ENCODE data around the gene CNTN1. TPM values are rescaled to one million over a fixed set of nuclear protein-coding genes. Genes with fewer than 3 reads are reported as not detected.

Gene CNTN1
- total and polyA plus RNA-seq, 2 of the 8 experiments (the other 6 are each of a cell fraction or from before 2014, with no cell fraction given): 7.2 to 21.8 TPM

GRCh38 chr12:41103614-41104013 lies 411.4 kb downstream of the CNTN1 start:
- Histone ChIP-seq H3K23me2 (ENCODE audit: low read depth, low read length) (no peaks in the 10 kb centered on the region; the same call in 1 of the 2 replicates), H3K9ac (replicated peaks in 1 of 4; ENCODE audit: extremely low read depth in 1 of 4, low read depth in 3 of 4, low read length in 3 of 4) (no peak overlapping the region), H3K27me3 (replicated peaks in 1 of 4; ENCODE audit: control insufficient read depth in 3 of 4, extremely low read depth in 1 of 4, insufficient read depth in 3 of 4, low read length in 3 of 4) (no peaks in the 10 kb centered on the region), H3K14ac (ENCODE audit: insufficient read length) (no peak overlapping the region), H2AFZ (ENCODE audit: low read length) (no peak overlapping the region), H3K36me3 (ENCODE audit: control insufficient read depth in 2 of 4, insufficient read depth in 4 of 4, low read length in 3 of 4) (no peaks in the 10 kb centered on the region), H2AK5ac (ENCODE audit: low read depth, low read length) (no peak overlapping the region), H4K20me1 (replicated peaks in 1 of 2; ENCODE audit: control insufficient read depth in 1 of 2, insufficient read depth in 2 of 2, low read length in 2 of 2) (no peaks in the 10 kb centered on the region), H2BK5ac (ENCODE audit: low read depth, low read length) (no peak overlapping the region), H2BK12ac (ENCODE audit: low read depth, low read length) (no peak overlapping the region), H3K79me1 (ENCODE audit: low read depth, low read length) (no peaks in the 10 kb centered on the region), H3K9me3 (ENCODE audit: insufficient read depth in 2 of 2, low read depth in 1 of 2, low read length in 1 of 2) (no peaks in the 10 kb centered on the region), H4K8ac (ENCODE audit: extremely low read depth, insufficient read depth, low read length) (no peak overlapping the region), H2BK120ac (replicated peaks; ENCODE audit: low read depth, low read length) (no peak overlapping the region), H2BK20ac (ENCODE audit: low read length) (no peak overlapping the region), H4K91ac (replicated peaks; ENCODE audit: insufficient read length, low read length) (no peak overlapping the region), H2BK15ac (ENCODE audit: low read length) (no peak overlapping the region), H3K27ac (ENCODE audit: low read depth, low read length) (no peak overlapping the region), H3K79me2 (ENCODE audit: control insufficient read depth in 1 of 2, insufficient read depth in 2 of 2, low read length in 2 of 2) (no peaks in the 10 kb centered on the region), H3K4me2 (ENCODE audit: insufficient read depth in 1 of 2, low read depth in 2 of 2, low read length in 2 of 2) (no peak overlapping the region), H3K23ac (ENCODE audit: insufficient read length) (no peak overlapping the region), H3K4ac (replicated peaks; ENCODE audit: insufficient read length, low read depth, low read length) (no peak overlapping the region), H3K18ac (ENCODE audit: extremely low read depth, low read length) (no peak overlapping the region), H3K56ac (replicated peaks; ENCODE audit: insufficient read length, low read depth, low read length) (no peak overlapping the region), H3K4me1 (replicated peaks in 1 of 4; ENCODE audit: control insufficient read depth in 3 of 4, insufficient read depth in 4 of 4, low read length in 3 of 4) (no peaks in the 10 kb centered on the region), H4K5ac (ENCODE audit: insufficient read length, low read depth, low read length) (no peak overlapping the region), H3K4me3 (ENCODE audit: extremely low read depth in 1 of 4, insufficient read depth in 2 of 4, low read depth in 3 of 4, low read length in 4 of 4) (no peak overlapping the region)
- FAIRE-seq (no peak), DNase-seq (ENCODE audit: low read depth in 1 of 2, low spot score in 2 of 2) (no peak)
- TF ChIP-seq NRF1 (IDR thresholded peaks at IDR 0.05; ENCODE audit: low read depth, low read length) (no peak), TEAD4 (IDR thresholded peaks at IDR 0.05; ENCODE audit: low read depth, low read length) (no peak), ASH2L (IDR thresholded peaks at IDR 0.05; ENCODE audit: low read length) (no peak), FOSL1 (IDR thresholded peaks at IDR 0.05; ENCODE audit: insufficient read depth, low read depth, low read length) (no peak), HDAC2 (IDR thresholded peaks at IDR 0.05; ENCODE audit: borderline replicate concordance in 1 of 2, low read depth in 2 of 2, low read length in 2 of 2) (no peak), ATF3 (IDR thresholded peaks at IDR 0.05; ENCODE audit: insufficient read depth, low read depth, low read length) (no peak)
- 73% methylated on average over 4 of the region's 4 CpGs; no CpG with 5 or more reads in 1 of the 2 experiments for WGBS, 2 experiments (ENCODE audit: extremely low coverage in 1 of 2, insufficient coverage in 1 of 2, insufficient read length in 1 of 2, insufficient replicate concordance in 2 of 2, low coverage in 1 of 2, low lambda C conversion rate in 2 of 2, missing lambda C conversion rate in 1 of 2)
- ChIA-PET CTCF (ENCODE audit: partially characterized antibody) (no interaction called here), POLR2A (ENCODE audit: partially characterized antibody) (no interaction called here)

Data from H1 (cell line).